HG02798 (cell line): ENCODE measurements around the gene PPP4R3C.
"Not testable (repeated sequence)": the region's sequence is repeated elsewhere in the genome, so short reads cannot be mapped to it uniquely, and the experiment has no call there.

ENCODE experiments used
- ATAC-seq: cut with Tn5 transposase; IDR thresholded peaks from one replicate; pipeline ENCODE4 v1.9.1; 2021; ENCODE audit warnings: mild to moderate bottlenecking; ENCODE audit not compliant: unreplicated experiment, poor library complexity

The PPP4R3C gene

GRCh38 chrX:27463187-27463586 lies at the start of gene PPP4R3C:
PPP4R3C (minus strand) TSS chrX:27463341; CDS start chrX:27463296, 45 bp downstream.
- ATAC-seq, result no peak

DNA sequence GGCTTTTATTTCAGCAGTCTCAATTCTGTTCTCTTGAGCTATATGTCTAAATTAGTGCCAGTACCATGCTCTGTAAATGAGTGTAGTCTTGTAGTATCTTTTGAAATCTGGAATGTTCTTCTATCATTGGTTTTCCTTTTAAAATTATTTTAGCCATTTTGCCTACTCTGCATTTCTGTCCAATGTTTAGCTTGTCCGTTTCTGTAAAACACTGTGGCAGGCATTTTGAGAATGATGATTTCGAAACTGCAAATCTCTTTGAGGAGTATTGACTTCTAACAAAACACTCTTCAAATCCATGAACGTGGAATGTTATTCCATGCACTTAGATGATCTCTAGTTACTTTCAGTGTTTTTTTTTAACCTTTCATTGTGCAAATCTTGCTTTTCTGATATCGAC lies 28.3 kb upstream of the PPP4R3C start:
- ATAC-seq, result no peak

DNA sequence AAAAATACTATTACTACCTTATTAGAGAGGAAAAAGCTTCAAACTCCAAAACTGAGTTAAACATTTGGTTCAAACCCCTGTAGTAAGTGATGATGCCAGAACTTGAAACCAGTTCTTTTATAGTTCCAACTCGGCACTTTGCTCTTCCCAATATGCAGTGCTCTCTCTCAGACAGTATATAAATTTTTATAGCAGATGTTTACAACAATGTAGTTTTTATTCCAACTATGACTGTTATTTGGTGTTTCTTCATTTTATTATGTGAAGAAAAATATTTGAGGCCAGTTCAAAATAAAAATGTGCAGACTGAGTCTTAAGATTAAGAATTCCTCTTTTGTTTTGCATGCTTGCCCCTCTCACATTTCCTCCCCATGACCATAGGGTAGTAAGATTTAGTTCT lies 2.9 kb upstream of the PPP4R3C start:
- ATAC-seq, result no peak

GRCh38 chrX:27465036-27465435 lies 1.9 kb upstream of the PPP4R3C start:
- no peak for ATAC-seq

GRCh38 chrX:27459129-27459528 lies 4.0 kb downstream of the PPP4R3C start:
- ATAC-seq, result not testable (repeated sequence)

GRCh38 chrX:27458544-27458943 lies 4.6 kb downstream of the PPP4R3C start:
- ATAC-seq, result not testable (repeated sequence)

- ATAC-seq, result no peak
Observed at GRCh38 chrX:27451324-27451723, 11.8 kb downstream of the PPP4R3C start.

DNA sequence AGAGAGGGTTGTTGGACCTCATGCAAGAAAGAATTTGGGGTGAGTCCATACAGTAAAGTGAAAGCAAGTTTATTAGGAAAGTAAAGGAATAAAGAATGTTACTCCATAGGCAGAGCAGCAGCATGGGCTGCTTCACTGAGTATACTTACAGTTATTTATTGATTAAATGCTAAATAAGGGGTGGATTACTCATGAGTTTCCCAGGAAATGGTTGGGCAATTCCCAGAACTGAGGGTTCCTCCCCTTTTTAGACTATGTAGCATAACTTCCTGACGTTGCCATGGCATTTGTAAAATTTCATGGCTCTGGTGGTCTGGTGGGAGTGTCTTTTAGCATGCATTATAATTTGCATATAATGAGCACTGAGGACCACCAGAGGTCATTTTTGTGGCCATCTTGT lies 16.7 kb downstream of the PPP4R3C start:
- ATAC-seq, result no peak

GRCh38 chrX:27445438-27445837 lies 17.7 kb downstream of the PPP4R3C start:
- no peak for ATAC-seq

DNA sequence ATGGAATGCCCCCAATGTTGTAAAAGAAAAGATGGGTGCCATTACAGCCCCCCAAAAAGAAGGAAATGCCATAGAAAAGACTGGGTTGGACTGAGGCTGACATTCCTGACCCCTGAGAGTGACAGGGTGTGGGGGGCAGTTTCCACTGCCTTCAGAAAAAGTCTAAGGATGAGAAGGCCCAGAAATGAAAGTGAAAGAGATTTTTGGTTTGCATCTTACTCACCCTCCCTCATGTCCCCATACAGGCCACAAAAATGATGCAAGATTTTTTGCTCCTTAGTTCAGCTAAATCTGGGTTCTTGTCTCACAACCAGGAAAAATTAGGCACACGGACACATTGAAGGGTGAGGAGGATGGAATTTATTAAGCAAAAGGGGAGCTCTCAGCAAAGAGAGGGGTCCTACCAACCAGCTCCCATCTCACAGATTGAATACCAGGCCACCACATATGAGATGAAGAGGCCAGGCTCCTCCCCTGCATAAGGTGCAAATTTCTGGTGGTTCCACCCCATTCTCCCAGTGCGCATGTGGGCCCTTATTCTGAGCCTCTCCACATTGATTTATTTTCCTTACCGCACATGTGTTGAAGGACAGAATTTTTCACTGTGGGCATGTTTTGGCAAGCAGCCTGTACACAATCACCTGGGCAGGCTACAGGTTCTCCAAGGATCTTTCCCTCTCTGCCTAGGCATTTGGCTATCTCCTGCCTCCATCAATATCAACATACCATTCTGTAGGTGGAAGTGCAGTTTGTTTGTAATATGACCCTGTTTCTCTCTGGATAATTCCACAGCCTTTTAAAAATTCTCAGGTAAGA lies 18.8 kb downstream of the PPP4R3C start:
- no peak for ATAC-seq

DNA sequence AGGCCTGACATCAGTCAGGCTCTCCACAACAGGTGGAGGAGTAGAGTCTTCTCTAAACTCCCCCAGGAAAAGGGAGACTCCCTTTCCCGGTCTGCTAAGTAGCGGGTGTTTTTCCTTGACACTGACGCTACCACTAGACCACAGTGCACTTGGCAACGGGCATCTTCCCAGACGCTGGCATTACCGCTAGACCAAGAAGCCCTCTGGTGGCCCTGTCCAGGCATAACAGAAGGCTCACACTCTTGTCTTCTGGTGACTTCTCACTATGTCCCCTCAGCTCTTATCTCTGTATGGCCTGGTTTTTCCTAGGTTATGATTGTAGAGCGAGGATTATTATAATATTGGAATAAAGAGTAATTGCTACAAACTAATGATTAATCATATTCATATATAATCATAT lies 20.7 kb downstream of the PPP4R3C start:
- not testable (repeated sequence) for ATAC-seq

GRCh38 chrX:27439771-27440170 lies 23.4 kb downstream of the PPP4R3C start:
- ATAC-seq, result no peak

DNA sequence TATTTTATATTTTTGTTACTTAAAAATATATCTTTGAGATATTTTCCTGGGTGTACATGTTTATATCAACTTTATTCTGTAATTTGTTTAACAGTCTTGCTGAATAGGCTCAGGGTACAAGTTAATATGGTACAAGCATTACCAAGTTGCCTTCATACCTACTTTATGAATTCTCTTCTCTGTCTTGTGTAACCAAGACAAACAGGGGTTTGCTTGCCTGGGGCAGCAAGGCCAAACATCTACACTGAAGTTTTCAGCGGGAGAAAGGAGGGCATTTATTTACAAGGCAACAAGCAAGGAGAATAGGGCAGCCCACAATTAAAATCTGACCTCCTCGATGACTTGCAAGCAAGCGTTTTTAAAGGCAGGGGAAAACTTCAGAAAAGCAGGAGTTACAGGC lies 24.2 kb downstream of the PPP4R3C start:
- no peak for ATAC-seq

GRCh38 chrX:27435031-27435430 lies 28.1 kb downstream of the PPP4R3C start:
- no peak for ATAC-seq
